HG02981 (cell line): ENCODE data around the gene CDH26.

Experiments used
- ATAC-seq: cut with Tn5 transposase; IDR thresholded peaks from one replicate; pipeline ENCODE4 v1.9.1; 2021; ENCODE audit warnings: mild to moderate bottlenecking, moderate library complexity; ENCODE audit not compliant: unreplicated experiment

Gene CDH26

GRCh38 chr20:60057866-60058807 lies 99.9 kb downstream of the CDH26 start:
- ATAC-seq = peak; percentile 29

GRCh38 chr20:60058879-60059278 lies 100.7 kb downstream of the CDH26 start:
- no peak for ATAC-seq

- no peak for ATAC-seq
These were observed 101.9 kb downstream of the CDH26 start for GRCh38 chr20:60060006-60060557.

GRCh38 chr20:60060593-60060992 lies 102.4 kb downstream of the CDH26 start:
- no peak for ATAC-seq

GRCh38 chr20:60062431-60063047 lies 104.3 kb downstream of the CDH26 start:
- no peak for ATAC-seq

GRCh38 chr20:60063048-60063451 lies 104.8 kb downstream of the CDH26 start:
- no peak for ATAC-seq

GRCh38 chr20:60063739-60064380 lies 105.6 kb downstream of the CDH26 start:
- no peak for ATAC-seq
